Mammary microvascular endothelial cell (primary cell): ENCODE results near the gene PYGB. TPM values are rescaled to one million over a fixed set of nuclear protein-coding genes. Genes with fewer than 3 reads are reported as not detected.

Experiments used
- total RNA-seq: library from RNA; depleted of rRNA; stranded (reverse); fragments of >200 nt; gene quantifications from 2 replicates; pipeline ENCODE4 v1.2.3, GENCODE V29; 2015

The PYGB gene
- 85.3 and 93.9 TPM in 2 replicates for total RNA-seq

GRCh38 chr20:25247956-25248785, at the start of gene PYGB:
Gene PYGB (plus strand): TSS chr20:25248085. CDS start chr20:25248179, 94 bp downstream.

Other genes with a start within 250 kb of the PYGB start
- gene ACSS1, start 189.9 kb upstream of the PYGB start, total RNA-seq: 13.1 and 17.6 TPM in 2 replicates
- not detected in 2 replicates for gene VSX1, start 165.9 kb upstream of the PYGB start, total RNA-seq
- 56.5 and 59.4 TPM in 2 replicates for gene ENTPD6, start 52.4 kb upstream of the PYGB start, total RNA-seq
- gene ABHD12, start 142.8 kb downstream of the PYGB start, total RNA-seq: 37.2 and 42.6 TPM in 2 replicates
- gene GINS1, start 159.6 kb downstream of the PYGB start, total RNA-seq: 21.6 and 23.1 TPM in 2 replicates